Muscle layer of duodenum (tissue), 2 donors: Measurements from ENCODE around the gene PLCB4.

Source experiments
- H3K27ac ChIP-seq: one replicate; pipeline ENCODE4 v1.7.0; 2013; ENCODE audit warnings: mild to moderate bottlenecking, low read length
- H3K27me3 ChIP-seq: one replicate; pipeline ENCODE4 v1.7.0; 2013; ENCODE audit warnings: low read depth, mild to moderate bottlenecking, control low read depth, low read length
- H3K36me3 ChIP-seq, 2 donors: one replicate each; pipeline ENCODE4 v1.7.0; 2013; ENCODE audit warnings: low read length in 2 of 2, control low read depth in 1 of 2, mild to moderate bottlenecking in 1 of 2; ENCODE audit not compliant: insufficient read depth in 2 of 2, control insufficient read depth in 1 of 2
- H3K4me1 ChIP-seq, 2 donors: one replicate each; pipeline ENCODE4 v1.7.0; 2013; ENCODE audit warnings: low read length in 2 of 2, mild to moderate bottlenecking in 2 of 2, control low read depth in 1 of 2, moderate library complexity in 1 of 2; ENCODE audit not compliant: insufficient read depth in 2 of 2, control insufficient read depth in 1 of 2
- H3K4me3 ChIP-seq, 2 donors: one replicate each; pipeline ENCODE4 v1.7.0; 2013; ENCODE audit warnings: low read length in 2 of 2, low read depth in 1 of 2, mild to moderate bottlenecking in 1 of 2
- H3K9me3 ChIP-seq, 2 donors: one replicate each; pipeline ENCODE4 v1.7.0; 2013; ENCODE audit warnings: low read length in 2 of 2, control low read depth in 1 of 2, mild to moderate bottlenecking in 1 of 2; ENCODE audit not compliant: control insufficient read depth in 1 of 2
- donor health status: healthy.

The PLCB4 gene

DNA sequence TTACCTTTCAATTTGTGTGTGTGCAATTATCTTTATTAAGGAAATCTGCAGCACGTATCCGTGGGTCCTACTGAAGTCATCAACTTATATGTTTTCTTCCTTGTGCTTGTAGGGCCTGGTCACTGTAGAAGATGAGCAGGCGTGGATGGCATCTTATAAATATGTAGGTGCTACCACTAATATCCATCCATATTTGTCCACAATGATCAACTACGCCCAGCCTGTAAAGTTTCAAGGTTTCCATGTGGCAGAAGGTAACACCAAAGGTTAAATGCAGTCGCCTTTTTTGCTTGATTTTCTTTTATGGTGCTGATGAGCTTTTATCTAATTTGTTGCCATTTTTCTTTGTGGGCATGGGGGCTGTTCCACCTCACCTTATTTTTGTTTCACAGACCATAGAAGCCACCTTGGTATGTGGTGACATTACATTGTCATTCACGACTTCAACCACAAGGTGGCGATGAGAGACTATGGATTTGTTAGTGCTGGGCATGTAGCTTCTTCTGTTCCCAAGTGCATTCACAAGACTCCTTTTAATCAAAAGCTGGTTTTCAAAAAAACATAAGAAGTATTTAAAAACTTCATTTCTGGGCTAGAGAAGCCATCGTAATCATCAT lies 339.0 kb downstream of the PLCB4 start:
- Histone ChIP-seq H3K27ac (no peak overlapping the region), H3K4me1 (no peaks in the 10 kb centered on the region), H3K36me3 (peaks cover 0 to 13% of the 10 kb centered on the region in 2 donors), H3K4me3 (no peak overlapping the region), H3K27me3 (no peaks in the 10 kb centered on the region), H3K9me3 (no peaks in the 10 kb centered on the region)

DNA sequence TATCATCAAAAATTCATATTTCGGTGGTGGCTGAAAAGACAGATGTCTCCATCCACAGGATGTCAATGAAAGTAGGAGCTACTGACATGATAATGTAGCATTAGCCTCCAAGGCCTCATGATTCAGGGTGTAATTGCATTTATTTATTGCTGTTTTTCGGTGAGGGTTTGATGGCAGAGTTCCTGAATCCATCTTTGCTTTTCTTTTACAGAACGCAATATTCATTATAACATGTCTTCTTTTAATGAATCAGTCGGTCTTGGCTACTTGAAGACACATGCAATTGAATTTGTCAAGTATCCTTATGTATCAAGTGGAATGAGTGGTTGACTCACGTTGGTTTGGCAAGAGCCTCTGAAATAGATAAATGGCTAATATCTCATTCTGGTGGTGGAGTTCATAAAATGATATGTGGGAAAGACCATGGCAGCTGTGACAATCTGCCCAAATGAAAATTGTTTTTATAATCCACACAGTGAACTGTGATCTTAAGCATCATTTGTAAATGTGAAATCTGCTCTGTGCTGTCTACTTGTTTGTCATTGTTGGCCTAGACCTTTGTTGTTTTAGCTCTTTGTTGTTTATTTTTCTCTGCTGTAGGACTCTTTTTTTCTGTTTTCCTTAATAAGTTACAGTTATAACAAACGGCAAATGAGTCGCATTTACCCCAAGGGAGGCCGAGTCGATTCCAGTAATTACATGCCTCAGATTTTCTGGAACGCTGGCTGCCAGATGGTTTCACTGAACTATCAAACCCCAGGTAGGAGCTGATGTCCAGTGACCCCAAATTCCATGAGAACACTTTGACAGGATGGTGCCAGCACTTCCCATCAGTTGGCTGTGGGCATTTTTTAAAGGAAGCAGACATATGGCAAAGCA lies 339.8 kb downstream of the PLCB4 start:
- no peaks in the 10 kb centered on the region for H3K4me1 ChIP-seq
- no peak overlapping the region for H3K27ac ChIP-seq
- no peaks in the 10 kb centered on the region for H3K27me3 ChIP-seq

DNA sequence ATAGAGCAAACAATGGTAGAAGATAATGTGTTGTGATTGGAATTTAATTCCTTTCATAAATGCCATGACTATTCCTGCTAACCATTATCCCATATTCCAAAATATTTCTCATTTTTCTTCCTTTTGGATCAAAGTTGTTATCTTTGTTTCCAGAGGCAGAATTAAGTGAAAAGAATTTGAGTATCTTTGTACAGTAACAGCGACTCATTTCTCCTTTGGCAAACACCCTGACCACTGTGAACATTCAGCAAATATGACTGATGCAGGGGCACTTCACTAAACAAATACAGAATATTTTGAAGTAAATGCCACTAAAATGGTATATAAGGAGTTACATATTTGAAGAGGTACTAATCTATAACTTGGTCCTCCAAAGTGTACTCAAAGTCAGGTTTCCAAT lies 340.5 kb downstream of the PLCB4 start:
- H3K4me3 ChIP-seq = no peak overlapping the region
- no peak overlapping the region for H3K27ac ChIP-seq
- H3K9me3 ChIP-seq = no peaks in the 10 kb centered on the region
- H3K4me1 ChIP-seq = no peaks in the 10 kb centered on the region
- H3K27me3 ChIP-seq = no peaks in the 10 kb centered on the region
- peaks cover 0 to 22% of the 10 kb centered on the region in 2 donors for H3K36me3 ChIP-seq

More for the DNA sequence above, 339.8 kb downstream of the PLCB4 start:
- H3K4me3 ChIP-seq = no peak overlapping the region
- H3K36me3 ChIP-seq = peaks cover 0 to 16% of the 10 kb centered on the region in 2 donors
- no peaks in the 10 kb centered on the region for H3K9me3 ChIP-seq

DNA sequence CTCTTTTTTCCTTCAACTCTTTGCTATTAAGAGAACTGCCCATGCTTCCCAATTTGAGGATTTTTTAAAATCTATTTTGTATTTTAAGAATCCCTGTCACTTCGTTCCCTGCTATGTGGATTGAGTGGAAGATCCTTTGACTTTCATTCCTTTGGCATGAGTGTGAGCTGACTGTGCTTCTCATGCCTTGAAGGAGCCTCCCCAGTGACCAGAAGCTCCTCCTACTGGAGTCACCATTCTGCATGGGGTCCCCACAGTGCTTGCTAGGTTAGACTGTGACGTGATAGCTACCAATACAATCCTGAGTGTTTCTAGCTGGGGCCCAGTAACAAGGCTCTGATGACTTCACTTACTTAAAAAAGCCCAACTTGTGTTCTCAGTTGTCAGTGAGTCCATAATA lies 341.1 kb downstream of the PLCB4 start:
- H3K27ac ChIP-seq = no peak overlapping the region
- no peaks in the 10 kb centered on the region for H3K9me3 ChIP-seq
- peaks cover 0 to 24% of the 10 kb centered on the region in 2 donors for H3K36me3 ChIP-seq
- H3K4me1 ChIP-seq = no peaks in the 10 kb centered on the region
- no peak overlapping the region for H3K4me3 ChIP-seq
- H3K27me3 ChIP-seq = no peaks in the 10 kb centered on the region

GRCh38 chr20:9411833-9412232 lies 342.9 kb downstream of the PLCB4 start:
- H3K4me3 ChIP-seq = no peak overlapping the region
- no peaks in the 10 kb centered on the region for H3K4me1 ChIP-seq
- no peak overlapping the region for H3K27ac ChIP-seq
- H3K27me3 ChIP-seq = no peaks in the 10 kb centered on the region
- H3K9me3 ChIP-seq = no peaks in the 10 kb centered on the region
- peaks cover 0 to 24% of the 10 kb centered on the region in 2 donors for H3K36me3 ChIP-seq

GRCh38 chr20:9412309-9412708 lies 343.4 kb downstream of the PLCB4 start:
- H3K27me3 ChIP-seq = no peaks in the 10 kb centered on the region
- peaks cover 0 to 24% of the 10 kb centered on the region in 2 donors for H3K36me3 ChIP-seq

GRCh38 chr20:9413001-9413400 lies 344.1 kb downstream of the PLCB4 start:
- no peak overlapping the region for H3K4me3 ChIP-seq
- no peak overlapping the region for H3K27ac ChIP-seq
- no peaks in the 10 kb centered on the region for H3K4me1 ChIP-seq
- H3K27me3 ChIP-seq = no peaks in the 10 kb centered on the region
- H3K36me3 ChIP-seq = peaks cover 0 to 24% of the 10 kb centered on the region in 2 donors
- H3K9me3 ChIP-seq = no peaks in the 10 kb centered on the region

More at GRCh38 chr20:9412309-9412708, 343.4 kb downstream of the PLCB4 start:
- H3K4me3 ChIP-seq = no peak overlapping the region
- no peaks in the 10 kb centered on the region for H3K4me1 ChIP-seq
- H3K27ac ChIP-seq = no peak overlapping the region
- H3K9me3 ChIP-seq = no peaks in the 10 kb centered on the region

DNA sequence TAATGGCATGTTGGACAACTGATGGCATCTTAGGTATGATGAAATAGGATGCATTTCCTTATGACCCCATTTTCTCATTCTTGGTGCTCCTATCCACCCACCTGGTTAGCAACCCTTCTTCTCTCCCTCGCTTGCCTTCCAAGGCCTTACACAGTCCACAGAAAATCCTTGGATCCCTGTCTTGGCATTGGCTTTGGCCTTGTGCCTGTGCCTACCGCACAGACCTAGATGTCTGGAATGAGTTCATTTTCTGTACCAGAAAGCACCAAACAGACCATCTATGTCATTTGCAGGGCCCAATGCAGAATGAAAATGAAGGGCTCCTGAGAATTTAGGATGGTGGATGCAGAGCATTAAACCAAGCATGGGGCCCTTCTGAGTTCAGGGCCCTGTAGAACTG lies 346.5 kb downstream of the PLCB4 start:
- Histone ChIP-seq H3K27ac (no peak overlapping the region), H3K27me3 (no peaks in the 10 kb centered on the region), H3K36me3 (peaks cover 0 to 17% of the 10 kb centered on the region in 2 donors), H3K4me1 (no peaks in the 10 kb centered on the region), H3K9me3 (no peaks in the 10 kb centered on the region), H3K4me3 (no peak overlapping the region)

DNA sequence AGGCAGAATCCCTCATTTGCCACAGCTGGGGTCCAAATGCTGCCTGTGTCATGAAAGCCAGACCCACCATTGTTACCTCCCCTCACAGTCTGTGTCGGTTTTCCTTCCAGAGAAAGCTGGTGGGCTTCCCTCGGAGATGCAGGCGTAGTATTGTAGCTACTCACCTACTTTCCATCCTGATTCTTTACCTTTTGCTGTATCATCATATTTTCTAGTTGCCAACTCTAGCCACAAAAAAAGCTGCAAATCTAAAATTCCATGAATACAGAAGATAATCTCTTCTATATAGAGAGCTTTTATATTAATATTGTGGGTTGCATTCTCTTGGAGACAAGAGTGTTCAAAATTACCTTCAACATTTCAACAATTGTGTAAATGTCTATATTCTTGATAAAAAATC lies 347.5 kb downstream of the PLCB4 start:
- Histone ChIP-seq H3K4me3 (no peak overlapping the region), H3K36me3 (peaks cover 0 to 23% of the 10 kb centered on the region in 2 donors), H3K4me1 (no peaks in the 10 kb centered on the region), H3K9me3 (no peaks in the 10 kb centered on the region), H3K27ac (no peak overlapping the region), H3K27me3 (no peaks in the 10 kb centered on the region)

- Histone ChIP-seq H3K27me3 (no peaks in the 10 kb centered on the region), H3K4me3 (no peak overlapping the region), H3K9me3 (no peaks in the 10 kb centered on the region), H3K4me1 (no peaks in the 10 kb centered on the region), H3K27ac (no peak overlapping the region), H3K36me3 (peaks cover 0 to 27% of the 10 kb centered on the region in 2 donors)
Measured at GRCh38 chr20:9417665-9418064, 348.8 kb downstream of the PLCB4 start.

GRCh38 chr20:9422321-9423057 lies 353.6 kb downstream of the PLCB4 start:
- Histone ChIP-seq H3K4me3 (no peak overlapping the region), H3K27ac (no peak overlapping the region), H3K4me1 (no peaks in the 10 kb centered on the region), H3K9me3 (no peaks in the 10 kb centered on the region), H3K27me3 (no peaks in the 10 kb centered on the region), H3K36me3 (peaks cover 3 to 24% of the 10 kb centered on the region in 2 donors)
